Fibroblast of peridontal ligament (primary cell): ENCODE data around the gene INPP5B.
"Not testable (repeated sequence)": the region's sequence is repeated elsewhere in the genome, so short reads cannot be mapped to it uniquely, and the experiment has no call there.

Source experiments
- DNase-seq: peaks from one replicate; pipeline ENCODE4 v3.0.0-alpha.2; 2010; ENCODE audit errors: extremely low read depth

Gene INPP5B

DNA sequence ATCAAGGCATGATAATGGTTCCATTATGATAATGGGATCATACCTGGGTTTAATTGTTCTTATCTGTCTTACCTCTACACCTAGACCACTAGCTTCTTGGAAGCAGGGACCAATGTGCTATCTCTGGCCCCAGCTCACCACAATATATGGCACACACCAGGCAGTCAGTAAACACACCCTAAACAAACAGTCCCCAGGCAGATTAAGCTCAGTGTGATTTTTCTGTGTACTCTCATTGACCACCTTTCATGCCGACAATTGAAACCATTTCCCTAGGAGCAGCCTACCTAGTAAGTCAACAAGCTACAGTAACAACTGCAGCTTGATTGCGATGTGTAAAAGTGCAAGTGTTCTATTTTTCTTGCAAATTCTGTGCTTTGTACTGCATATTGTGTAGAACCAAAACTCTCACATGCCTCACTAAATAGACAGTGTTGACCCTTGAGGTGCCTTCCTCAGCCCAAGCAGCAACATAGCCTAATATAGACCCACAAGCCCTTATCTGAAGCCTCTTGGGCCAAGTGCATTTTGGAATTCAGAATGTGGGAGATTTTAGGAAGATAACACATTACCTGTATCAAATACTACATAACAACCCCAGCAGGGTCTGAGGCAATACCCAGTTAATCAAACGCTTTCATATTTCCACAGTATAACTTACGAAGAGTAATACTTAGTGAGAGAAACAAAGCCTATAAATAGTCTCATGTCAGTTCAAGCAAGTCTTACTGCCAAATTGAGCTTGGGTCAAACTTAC lies 32.0 kb downstream of the INPP5B start:
- DNase-seq = no peak

DNA sequence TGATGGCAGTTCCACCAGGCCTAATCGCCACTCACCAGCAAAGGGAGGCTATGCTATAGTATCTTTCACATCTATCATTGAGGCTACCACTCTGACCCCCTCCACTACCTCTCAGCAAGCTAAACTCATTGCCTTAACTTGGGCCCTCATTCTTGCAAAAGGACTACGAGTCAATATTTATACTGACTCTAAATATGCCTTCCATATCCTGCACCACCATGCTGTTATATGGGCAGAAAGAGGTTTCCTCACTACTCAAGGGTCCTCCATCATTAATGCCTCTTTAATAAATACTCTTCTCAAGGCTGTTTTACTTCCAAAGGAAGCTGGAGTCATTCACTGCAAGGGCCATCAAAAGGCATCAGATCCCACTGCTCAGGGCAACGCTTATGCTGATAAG lies 35.4 kb downstream of the INPP5B start:
- DNase-seq = not testable (repeated sequence)

DNA sequence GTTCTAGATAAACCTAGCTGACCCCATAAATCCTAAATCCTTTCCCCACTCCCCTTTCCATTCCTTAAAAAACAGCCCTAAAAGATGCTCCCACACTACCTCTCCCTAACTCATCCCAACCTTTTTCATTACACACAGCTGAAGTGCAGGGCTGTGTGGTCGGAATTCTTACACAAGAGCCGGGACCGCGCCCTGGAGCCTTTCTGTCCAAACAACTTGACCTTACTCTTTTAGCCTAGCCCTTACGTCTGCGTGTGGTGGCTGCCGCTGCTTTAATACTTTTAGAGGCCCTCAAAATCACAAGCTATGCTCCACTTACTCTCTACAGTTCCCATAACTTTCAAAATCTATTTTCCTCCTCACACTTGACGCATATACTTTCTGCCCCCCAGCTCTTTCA lies 36.0 kb downstream of the INPP5B start:
- not testable (repeated sequence) for DNase-seq

DNA sequence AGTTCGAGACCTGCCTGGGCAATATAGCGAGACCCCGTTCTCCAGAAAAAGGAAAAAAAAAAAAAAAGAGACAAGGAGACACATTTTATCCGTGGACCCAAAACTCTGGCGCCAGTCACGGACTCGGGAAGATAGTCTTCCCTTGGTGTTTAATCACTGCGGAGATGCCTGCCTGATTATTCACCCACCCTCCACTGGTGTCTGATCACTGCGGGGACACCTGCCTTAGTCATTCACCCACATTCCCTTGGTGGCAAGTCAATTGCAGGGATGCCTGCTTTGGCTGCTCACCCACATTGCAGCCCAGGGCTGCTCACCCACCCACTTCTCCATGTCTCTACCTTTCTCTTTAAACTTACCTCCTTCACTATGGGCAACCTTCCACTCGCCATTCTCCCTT lies 38.3 kb downstream of the INPP5B start:
- not testable (repeated sequence) for DNase-seq

DNA sequence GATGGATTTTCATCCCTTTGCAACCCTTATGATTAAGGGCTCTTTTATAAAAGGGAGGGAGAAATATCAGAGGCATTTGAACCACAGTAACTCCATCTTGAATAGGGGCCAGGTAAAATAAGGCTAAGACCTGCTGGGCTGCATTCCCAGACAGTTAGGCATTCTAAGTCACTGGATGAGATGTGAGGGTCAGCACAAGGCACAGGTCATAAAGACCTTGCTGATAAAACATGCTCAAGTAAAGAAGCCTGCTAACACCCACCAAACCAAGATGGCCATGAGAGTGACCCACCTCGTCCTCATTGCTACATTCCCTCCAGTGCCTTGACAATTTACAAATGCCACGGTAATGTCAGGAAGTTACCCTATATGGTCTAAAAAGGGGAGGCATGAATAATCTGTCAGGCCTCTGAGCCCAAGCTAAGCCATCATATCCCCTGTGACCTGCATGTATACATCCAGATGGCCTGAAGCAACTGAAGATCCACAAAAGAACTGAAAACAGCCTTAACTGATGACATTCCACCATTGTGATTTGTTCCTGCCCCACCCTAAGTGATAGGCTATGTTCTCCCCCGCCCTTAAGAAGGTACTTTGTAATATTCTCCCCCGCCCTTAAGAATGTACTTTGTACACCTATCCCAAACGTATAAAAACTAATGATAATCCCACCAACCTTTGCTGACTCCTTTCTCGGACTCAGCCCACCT lies 39.3 kb downstream of the INPP5B start:
- DNase-seq = not testable (repeated sequence)

- not testable (repeated sequence) for DNase-seq
Measured at GRCh38 chr1:37906591-37906990, 40.3 kb downstream of the INPP5B start.

- peak; percentile 15 for DNase-seq
Measured at GRCh38 chr1:37905727-37906126, 41.1 kb downstream of the INPP5B start.

DNA sequence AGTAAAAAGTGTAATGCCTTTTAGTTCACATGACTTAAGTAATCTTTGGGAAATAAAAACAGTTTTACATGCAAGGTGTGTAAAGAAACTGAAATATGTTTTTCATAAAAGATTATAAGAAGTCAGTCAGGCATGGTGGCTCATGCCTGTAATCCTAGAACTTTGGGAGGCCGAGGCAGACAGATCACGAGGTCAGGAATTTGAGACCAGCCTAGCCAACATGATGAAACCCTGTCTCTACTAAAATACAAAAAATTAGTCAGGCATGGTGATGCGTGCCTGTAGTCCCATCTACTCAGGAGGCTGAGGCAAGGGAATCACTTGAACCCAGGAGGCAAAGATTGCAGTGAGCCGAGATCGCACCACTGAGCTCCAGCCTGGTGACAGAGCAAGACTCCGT lies 42.9 kb downstream of the INPP5B start:
- DNase-seq = peak; percentile 26

DNA sequence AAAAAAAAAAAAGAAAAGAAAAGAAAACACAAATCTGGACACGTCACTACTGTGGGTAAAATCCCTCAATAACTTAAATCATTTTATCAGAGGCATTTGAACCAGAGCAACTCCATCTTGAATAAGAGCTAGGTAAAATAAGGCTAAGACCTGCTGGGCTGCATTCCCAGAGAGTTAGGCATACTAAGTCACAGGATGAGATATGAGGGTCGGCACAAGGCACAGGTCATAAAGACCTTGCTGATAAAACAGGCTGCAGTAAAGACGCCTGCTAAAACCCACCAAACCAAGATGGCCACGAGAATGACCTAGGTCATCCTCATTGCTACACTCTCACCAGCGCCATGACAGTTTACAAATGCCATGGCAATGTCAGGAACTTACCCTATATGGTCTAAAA lies 43.9 kb downstream of the INPP5B start:
- DNase-seq = no peak

GRCh38 chr1:37901893-37902225 lies 45.0 kb downstream of the INPP5B start:
- DNase-seq = no peak

DNA sequence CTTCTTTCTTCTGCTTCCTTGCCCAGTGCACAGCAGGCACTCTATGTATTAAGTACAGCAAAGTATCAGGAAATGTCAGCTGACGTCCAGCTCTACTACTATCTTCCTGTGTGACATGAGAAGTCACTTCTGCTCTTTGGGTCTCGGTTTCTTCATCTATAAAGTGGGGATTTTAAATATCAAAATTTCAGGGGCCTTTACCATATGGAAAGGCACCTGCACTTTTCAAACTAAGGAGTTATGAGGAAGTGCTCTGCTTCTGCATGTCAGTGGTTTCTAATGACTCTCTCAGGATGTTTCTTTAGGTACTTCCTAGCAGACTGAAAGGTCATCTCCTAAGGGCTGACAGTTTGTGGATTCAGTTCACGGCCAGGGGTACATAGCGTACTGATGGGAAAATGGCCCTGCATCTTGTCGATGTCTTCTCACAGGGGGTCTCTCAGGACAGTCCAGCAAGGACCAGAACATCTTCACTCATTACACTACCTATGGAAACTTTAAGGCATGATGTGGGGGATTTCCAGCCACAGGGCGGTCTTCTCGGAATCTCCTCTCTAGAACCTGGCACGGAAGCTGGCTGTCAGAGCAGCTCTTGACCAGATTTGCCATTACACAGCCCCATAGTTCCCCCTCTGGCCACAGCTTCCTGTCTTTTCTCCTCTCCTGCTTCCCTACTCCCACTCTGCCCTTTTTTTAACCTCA lies 45.5 kb downstream of the INPP5B start:
- DNase-seq = no peak

DNA sequence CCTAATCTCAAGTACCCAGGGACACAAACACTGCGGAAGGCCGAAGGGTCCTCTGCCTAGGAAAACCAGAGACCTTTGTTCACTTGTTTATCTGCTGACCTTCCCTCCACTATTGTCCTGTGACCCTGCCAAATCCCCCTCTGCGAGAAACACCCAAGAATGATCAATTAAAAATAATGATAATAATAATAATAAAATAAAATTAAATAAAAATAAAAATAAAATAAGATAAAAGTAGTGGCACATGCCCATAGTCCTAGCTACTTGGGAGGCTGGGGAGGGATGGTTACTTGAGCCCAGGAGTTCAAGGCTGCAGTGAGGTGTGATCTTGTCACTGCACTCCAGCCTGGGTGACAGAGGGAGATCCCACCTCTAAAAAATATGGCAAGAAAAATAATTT lies 49.3 kb downstream of the INPP5B start:
- DNase-seq = not testable (repeated sequence)

DNA sequence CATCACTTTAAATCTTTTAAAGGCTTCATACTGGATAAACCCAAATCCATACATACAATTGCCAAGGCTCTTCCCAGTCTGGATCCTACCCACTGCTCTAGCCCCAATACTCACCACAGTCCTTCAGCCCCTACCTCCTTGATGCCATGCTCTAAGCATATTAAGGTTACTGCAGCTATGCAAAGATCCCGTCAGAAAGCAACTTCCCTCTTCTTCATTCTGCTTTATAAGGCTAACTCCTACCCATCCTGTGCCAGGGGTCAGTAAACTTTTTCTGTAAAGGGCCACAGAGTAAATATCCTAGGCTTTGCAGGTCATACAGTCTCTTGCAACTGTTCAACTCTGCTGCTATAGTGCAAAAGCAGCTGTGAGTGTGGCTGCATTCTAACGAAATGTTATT lies 53.2 kb downstream of the INPP5B start:
- DNase-seq = no peak

DNA sequence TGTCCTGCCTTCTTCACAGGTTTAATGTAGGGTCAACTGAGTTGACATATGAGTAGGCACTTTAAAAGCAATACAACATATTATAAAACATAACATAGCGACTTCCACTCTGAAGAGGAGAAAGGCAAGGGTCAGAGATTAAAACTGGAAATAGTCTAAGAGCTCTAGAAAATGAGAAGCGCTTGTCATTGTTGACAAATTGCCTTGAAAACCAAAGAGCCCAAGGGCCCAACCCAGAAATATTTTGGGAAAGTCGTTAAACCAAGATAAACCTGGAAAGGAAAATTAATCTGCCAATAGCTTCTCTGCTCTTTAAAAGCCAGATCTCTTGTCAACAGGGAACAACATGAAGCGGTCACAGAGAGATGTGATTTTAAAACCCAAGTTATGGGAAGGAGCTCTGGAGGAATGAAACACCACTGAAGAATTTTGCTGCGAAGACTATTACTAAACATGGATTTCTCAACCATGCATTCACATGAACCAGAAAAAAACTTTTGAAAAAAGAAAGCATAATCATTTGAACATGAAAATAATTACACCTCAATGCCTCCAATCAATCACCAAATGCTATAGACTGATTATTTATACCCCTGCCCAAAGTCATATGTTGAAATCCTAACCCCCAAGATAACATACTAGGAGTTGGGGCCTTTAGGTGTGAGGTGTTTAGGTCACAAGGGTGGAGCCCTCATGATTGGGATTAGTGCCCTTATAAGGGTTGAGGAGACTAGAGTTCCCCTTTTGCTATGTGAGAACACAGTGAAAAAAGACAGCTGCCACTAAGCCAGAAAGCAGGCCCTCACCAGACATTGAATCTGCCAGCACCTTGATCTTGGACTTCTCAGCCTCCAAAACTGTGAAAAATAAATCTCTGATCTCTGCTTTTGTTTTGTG lies 54.5 kb downstream of the INPP5B start:
- DNase-seq = peak; percentile 73

- DNase-seq = peak; percentile 48
Measured at GRCh38 chr1:37890378-37891014, 56.4 kb downstream of the INPP5B start.

DNA sequence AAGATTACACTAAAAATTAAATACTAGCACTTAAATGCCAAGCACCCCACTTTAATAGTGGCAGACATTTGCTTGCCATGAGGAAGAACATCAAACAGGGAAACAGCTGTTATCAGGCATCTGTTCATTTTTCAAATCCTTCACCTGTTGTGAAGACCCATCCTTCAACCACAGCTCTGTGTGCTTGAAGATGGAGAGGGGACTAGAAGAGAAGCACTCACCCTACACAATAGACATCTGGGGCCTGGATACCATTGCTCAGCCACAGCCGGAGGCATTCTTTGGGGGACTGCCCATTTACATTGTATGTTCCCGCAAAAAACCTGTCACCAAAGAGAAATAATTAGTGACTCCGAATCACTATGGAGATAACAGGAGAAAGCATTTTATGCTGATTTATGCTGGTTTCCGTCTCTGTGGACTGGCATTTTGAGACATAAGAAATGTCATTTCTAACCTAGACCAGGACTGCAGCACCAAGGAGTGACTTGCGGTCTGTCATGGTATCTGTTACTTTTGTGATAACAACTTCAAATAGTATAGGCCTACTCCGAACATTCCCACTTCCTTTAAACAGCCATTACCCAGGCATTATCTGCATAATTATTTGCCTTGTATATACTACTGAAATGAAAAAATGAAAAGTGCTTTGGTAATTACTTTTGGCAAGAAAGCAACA lies 58.7 kb downstream of the INPP5B start:
- no peak for DNase-seq

GRCh38 chr1:37884145-37884544 lies 62.7 kb downstream of the INPP5B start:
- DNase-seq = no peak

DNA sequence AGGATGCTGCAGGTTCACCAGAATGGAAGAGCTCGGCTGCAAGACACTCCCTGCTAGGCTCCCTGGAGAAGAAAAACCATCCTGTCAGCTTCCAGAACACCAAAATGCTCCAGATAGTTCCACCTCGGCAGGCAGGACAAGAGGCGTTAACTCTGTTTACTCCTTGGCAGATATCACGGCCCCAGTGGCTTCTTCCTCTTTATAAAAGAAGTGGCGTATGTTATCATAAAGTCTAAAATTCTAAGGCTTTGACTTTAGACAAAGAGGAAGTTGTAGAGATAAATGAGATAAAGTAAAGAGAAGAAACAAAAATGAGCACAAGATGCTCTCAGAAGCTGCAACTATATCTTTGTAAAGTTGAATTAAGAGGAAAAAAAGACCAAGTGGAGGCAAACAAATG lies 63.2 kb downstream of the INPP5B start:
- no peak for DNase-seq

GRCh38 chr1:37879865-37880264 lies 67.0 kb downstream of the INPP5B start:
- no peak for DNase-seq

DNA sequence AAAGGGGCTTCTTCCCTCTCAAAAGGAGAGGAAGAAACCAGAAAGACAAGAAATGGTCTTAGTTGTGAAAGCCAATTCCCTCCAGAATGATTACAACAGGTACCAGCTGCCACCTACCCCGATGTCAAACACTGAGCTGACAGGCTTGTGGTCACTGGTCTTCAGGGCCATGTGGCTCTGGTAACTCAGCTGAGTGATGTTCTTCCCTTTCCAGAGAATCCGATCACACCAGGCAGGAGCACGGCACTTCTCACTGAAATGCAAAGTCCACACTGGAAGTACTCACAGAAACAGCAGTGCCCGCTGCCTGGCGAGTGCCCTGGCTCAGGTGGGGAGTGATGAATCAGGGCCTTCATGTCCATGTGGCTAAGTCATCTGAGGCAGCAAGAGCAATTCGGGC lies 68.8 kb downstream of the INPP5B start:
- no peak for DNase-seq

DNA sequence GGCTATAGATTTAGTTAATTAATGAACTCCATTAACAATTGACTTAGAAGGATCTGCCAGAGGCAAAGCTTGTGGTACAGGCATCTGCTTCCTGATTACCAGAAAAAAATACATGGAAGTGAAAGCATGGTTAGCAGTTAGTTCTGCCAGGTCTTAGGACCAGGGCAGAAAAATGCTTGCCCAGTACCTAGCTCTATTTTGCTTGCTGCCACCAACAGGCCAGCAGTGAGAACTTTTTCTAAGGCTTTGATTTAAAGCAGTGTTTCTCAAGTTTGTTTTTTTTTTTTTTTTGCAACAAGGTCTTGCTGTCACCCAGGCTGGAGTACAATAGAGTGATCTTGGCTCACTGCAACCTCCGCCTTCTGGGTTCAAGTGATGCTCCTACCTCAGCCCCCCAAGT lies 71.0 kb downstream of the INPP5B start:
- no peak for DNase-seq
